Right atrium auricular region (tissue), 2 donors: Measurements from ENCODE around the gene GIGYF1. TPM values are rescaled to one million over a fixed set of nuclear protein-coding genes. Genes with fewer than 3 reads are reported as not detected.
"Not testable (repeated sequence)": the region's sequence is repeated elsewhere in the genome, so short reads cannot be mapped to it uniquely, and the experiment has no call there.

ENCODE experiments used
- DNase-seq: peaks from one replicate; pipeline ENCODE4 v3.0.0-alpha.2; 2019; ENCODE audit warnings: low spot score
- H3K27ac ChIP-seq, 2 donors: fragments of 200-600 bp; sonication (generic); 1 replicate in 1 of 2; 2 replicates in 1 of 2; pipeline ENCODE4 v1.5.1; 2016 to 2019
- H3K27me3 ChIP-seq, 2 donors: fragments of 200-600 bp; sonication (generic); one replicate each; pipeline versions ENCODE4 v1.5.1 to v1.6.0; 2017 to 2019
- H3K36me3 ChIP-seq: fragments of 200-600 bp; sonication (generic); one replicate; pipeline ENCODE4 v1.5.1; 2016
- H3K4me1 ChIP-seq, 2 donors: fragments of 200-600 bp; sonication (generic); one replicate each; pipeline versions ENCODE4 v1.5.1 to v1.6.0; 2017 to 2019
- H3K4me3 ChIP-seq, 2 donors: fragments of 200-600 bp; sonication (generic); 1 replicate in 1 of 2; 2 replicates in 1 of 2; pipeline ENCODE4 v1.5.1; 2017 to 2019; ENCODE audit warnings: mild to moderate bottlenecking in 1 of 2, moderate library complexity in 1 of 2
- H3K9me3 ChIP-seq, 2 donors: fragments of 200-600 bp; sonication (generic); one replicate each; pipeline ENCODE4 v1.5.1; 2019
- total RNA-seq, 2 donors: library from RNA; depleted of rRNA; stranded (reverse); fragments of >200 nt; gene quantifications; one replicate each; pipeline ENCODE4 v1.1.0, GENCODE V29; 2016
- TF ChIP-seq, protein P1 (sequence below), 2 donors: fragments of 200-600 bp; sonication (generic); IDR thresholded peaks; one replicate each; pipeline ENCODE4 v1.5.1; 2019; ENCODE audit warnings: antibody characterized with exemption in 2 of 2

The GIGYF1 gene
- total RNA-seq, 2 donors from 2014 or later, result 13.4 to 17.4 TPM

GRCh38 chr7:100673302-100673941 lies 20.6 kb downstream of the GIGYF1 start, which contains the start of gene GNB2:
Gene GNB2, plus strand, starts transcription at chr7:100673740. Its CDS starts 2,526 bp downstream, at chr7:100676266.
- Histone ChIP-seq H3K4me3 (peak within 1 kb of the TSS; percentile 97 to 99), H3K36me3 (peaks cover 23% of the 10 kb centered on the region), H3K27ac (peak within 1 kb of the TSS; percentile 99), H3K27me3 (no peaks in the 10 kb centered on the region), H3K4me1 (peaks cover 0 to 27% of the 10 kb centered on the region in 2 donors), H3K9me3 (no peaks in the 10 kb centered on the region)
- DNase-seq, result peak; percentile 99
- TF ChIP-seq, protein P1, sequence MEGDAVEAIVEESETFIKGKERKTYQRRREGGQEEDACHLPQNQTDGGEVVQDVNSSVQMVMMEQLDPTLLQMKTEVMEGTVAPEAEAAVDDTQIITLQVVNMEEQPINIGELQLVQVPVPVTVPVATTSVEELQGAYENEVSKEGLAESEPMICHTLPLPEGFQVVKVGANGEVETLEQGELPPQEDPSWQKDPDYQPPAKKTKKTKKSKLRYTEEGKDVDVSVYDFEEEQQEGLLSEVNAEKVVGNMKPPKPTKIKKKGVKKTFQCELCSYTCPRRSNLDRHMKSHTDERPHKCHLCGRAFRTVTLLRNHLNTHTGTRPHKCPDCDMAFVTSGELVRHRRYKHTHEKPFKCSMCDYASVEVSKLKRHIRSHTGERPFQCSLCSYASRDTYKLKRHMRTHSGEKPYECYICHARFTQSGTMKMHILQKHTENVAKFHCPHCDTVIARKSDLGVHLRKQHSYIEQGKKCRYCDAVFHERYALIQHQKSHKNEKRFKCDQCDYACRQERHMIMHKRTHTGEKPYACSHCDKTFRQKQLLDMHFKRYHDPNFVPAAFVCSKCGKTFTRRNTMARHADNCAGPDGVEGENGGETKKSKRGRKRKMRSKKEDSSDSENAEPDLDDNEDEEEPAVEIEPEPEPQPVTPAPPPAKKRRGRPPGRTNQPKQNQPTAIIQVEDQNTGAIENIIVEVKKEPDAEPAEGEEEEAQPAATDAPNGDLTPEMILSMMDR (IDR thresholded peaks at IDR 0.05), result no peak

- peaks cover 5% of the 10 kb centered on the region for H3K36me3 ChIP-seq
- H3K27me3 ChIP-seq, result no peaks in the 10 kb centered on the region
- peaks cover 0 to 12% of the 10 kb centered on the region in 2 donors for H3K4me1 ChIP-seq
- no peak overlapping the region for H3K27ac ChIP-seq
- H3K4me3 ChIP-seq, result no peak overlapping the region
- DNase-seq, result no peak
- no peaks in the 10 kb centered on the region for H3K9me3 ChIP-seq
- TF ChIP-seq, protein P1 (IDR thresholded peaks at IDR 0.05), result no peak
Observed at GRCh38 chr7:100671353-100672327, 22.4 kb downstream of the GIGYF1 start.

DNA sequence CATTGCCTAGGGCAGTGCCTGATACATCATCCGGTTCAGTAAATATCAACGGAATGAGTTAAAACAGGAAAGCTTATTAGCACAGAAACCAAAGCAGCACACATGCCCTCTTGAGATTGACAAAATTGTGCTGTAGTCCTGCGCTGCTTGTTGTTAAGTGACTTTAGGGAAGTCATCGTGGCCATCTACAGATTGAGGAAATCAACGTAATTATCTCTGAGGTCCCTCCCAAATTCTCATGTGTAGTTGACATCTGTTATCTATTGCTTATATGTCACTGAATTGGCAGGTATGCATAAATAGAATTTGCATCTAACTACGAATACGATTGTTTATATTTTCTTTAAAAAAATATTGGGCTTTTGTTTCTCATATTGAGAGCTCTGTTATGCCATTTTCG lies 24.0 kb downstream of the GIGYF1 start:
- Histone ChIP-seq H3K27me3 (no peaks in the 10 kb centered on the region), H3K9me3 (no peaks in the 10 kb centered on the region), H3K4me1 (peaks cover 0 to 4% of the 10 kb centered on the region in 2 donors), H3K27ac (no peak overlapping the region), H3K4me3 (no peak overlapping the region), H3K36me3 (no peaks in the 10 kb centered on the region)
- no peak for DNase-seq
- TF ChIP-seq, protein P1 (IDR thresholded peaks at IDR 0.05), result no peak

- not testable (repeated sequence) for DNase-seq, H3K36me3 ChIP-seq, H3K4me1 ChIP-seq
Observed at GRCh38 chr7:100669106-100669505, 24.9 kb downstream of the GIGYF1 start.

DNA sequence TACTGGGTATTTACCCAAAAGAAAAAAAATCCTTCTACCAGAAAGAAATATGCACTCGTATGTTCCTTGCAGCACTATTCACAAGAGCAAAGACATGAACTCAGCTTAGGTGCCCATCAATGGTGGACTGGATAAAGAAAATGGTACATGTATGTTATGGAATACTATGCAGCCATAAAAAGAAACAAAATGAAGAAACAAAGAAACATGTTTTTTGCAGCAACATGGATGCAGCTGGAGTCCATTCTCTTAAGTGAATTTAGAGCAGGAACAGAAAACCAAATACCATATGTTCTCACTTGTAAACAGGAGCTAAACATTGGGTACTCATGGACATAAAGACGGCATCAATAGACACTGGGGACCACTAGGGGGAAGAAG lies 26.0 kb downstream of the GIGYF1 start:
- Histone ChIP-seq H3K4me3 (no peak overlapping the region), H3K27me3 (no peaks in the 10 kb centered on the region), H3K9me3 (no peaks in the 10 kb centered on the region), H3K4me1 (peaks cover 0 to 3% of the 10 kb centered on the region in 2 donors), H3K36me3 (no peaks in the 10 kb centered on the region), H3K27ac (no peak overlapping the region)
- TF ChIP-seq, protein P1 (IDR thresholded peaks at IDR 0.05), result no peak
- no peak for DNase-seq

More at GRCh38 chr7:100669106-100669505, 24.9 kb downstream of the GIGYF1 start:
- not testable (repeated sequence) for H3K27ac ChIP-seq, H3K27me3 ChIP-seq, H3K4me3 ChIP-seq, H3K9me3 ChIP-seq
